ENCODE measurements around the gene DNAJA3. TPM values are rescaled to one million over a fixed set of nuclear protein-coding genes. Genes with fewer than 3 reads are reported as not detected.
A peak's percentile ranks its signal among the peaks of the same experiment; 100 is the strongest.

The DNAJA3 gene
- total and polyA plus RNA-seq, 8 donors: 29.0 to 53.5 (median 35.6) TPM

GRCh38 chr16:4381935-4382794 lies 43.5 kb upstream of the DNAJA3 start:
- Histone ChIP-seq H3K27ac (no peak overlapping the region), H3K4me3 (no peak overlapping the region), H3K36me3 (peaks cover 0 to 93% of the 10 kb centered on the region in 2 donors), H3K4me1 (peaks cover 0 to 20% of the 10 kb centered on the region in 2 donors), H3K27me3 (no peaks in the 10 kb centered on the region), H3K9me3 (no peaks in the 10 kb centered on the region)
- intact Hi-C loops (cut with DNase I): no loop called here
- no peak for ATAC-seq
- DNase-seq: no peak
- no peak for TF ChIP-seq CTCF (IDR thresholded peaks at IDR 0.05)

- H3K9me3 ChIP-seq: no peaks in the 10 kb centered on the region
- H3K36me3 ChIP-seq: peaks cover 0 to 95% of the 10 kb centered on the region in 2 donors
- H3K4me3 ChIP-seq: no peak overlapping the region
- intact Hi-C loops (cut with DNase I): no loop called here
- TF ChIP-seq CTCF (IDR thresholded peaks at IDR 0.05): no peak
- H3K27me3 ChIP-seq: no peaks in the 10 kb centered on the region
- no peak for ATAC-seq
- H3K27ac ChIP-seq: no peak overlapping the region
- no peak for DNase-seq
- H3K4me1 ChIP-seq: peaks cover 0 to 17% of the 10 kb centered on the region in 2 donors
Observed at GRCh38 chr16:4382795-4383357, 42.8 kb upstream of the DNAJA3 start.

- H3K27ac ChIP-seq: no peak overlapping the region
- intact Hi-C loops (cut with DNase I): no loop called here
- no peak overlapping the region for H3K4me3 ChIP-seq
- DNase-seq (no peak), ATAC-seq (no peak)
- H3K4me1 ChIP-seq: peaks cover 0 to 9% of the 10 kb centered on the region in 2 donors
- no peak for TF ChIP-seq CTCF (IDR thresholded peaks at IDR 0.05)
- H3K9me3 ChIP-seq: no peaks in the 10 kb centered on the region
- H3K27me3 ChIP-seq: no peaks in the 10 kb centered on the region
- H3K36me3 ChIP-seq: peaks cover 0 to 95% of the 10 kb centered on the region in 2 donors
Observed at GRCh38 chr16:4383591-4384444, 41.9 kb upstream of the DNAJA3 start.

GRCh38 chr16:4384509-4384942 lies 41.1 kb upstream of the DNAJA3 start:
- Histone ChIP-seq H3K27ac (peak overlapping the region in 1 of 2 donors; percentile 5), H3K36me3 (peaks cover 0 to 96% of the 10 kb centered on the region in 2 donors), H3K4me3 (no peak overlapping the region), H3K4me1 (peaks cover 0 to 9% of the 10 kb centered on the region in 2 donors), H3K9me3 (no peaks in the 10 kb centered on the region), H3K27me3 (no peaks in the 10 kb centered on the region)
- intact Hi-C loops (cut with DNase I): no loop called here
- no peak for DNase-seq
- no peak for TF ChIP-seq CTCF (IDR thresholded peaks at IDR 0.05)
- no peak for ATAC-seq
